ENCODE data around the gene TEX264. TPM values are rescaled to one million over a fixed set of nuclear protein-coding genes. Genes with fewer than 3 reads are reported as not detected.

Gene TEX264
- total and polyA plus RNA-seq, 2 of the 13 experiments (the other 11 are each of a cell fraction or from before 2014, with no cell fraction given) = 35.2 to 52.1 TPM

DNA sequence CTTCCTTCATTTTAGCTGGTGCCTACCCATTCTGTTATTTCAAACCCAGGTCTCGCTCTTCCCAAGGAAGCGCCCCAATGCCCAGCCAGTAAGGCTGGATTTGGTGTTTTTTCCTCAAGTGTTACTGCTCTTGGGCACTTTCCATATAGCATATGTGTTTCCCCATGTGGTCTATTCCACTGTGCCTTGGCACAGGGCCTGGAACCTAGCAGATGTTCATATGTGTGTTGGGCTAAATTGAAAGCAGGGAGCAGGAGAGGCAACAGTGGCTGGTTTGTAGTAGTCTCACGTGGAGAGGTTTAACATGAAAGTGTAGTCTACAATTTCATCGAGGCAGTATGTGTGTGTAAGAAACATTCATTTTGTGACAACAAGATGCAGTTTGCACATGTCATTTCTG, 48.2 kb upstream of the TEX264 start:
- FAIRE-seq = no peak

DNA sequence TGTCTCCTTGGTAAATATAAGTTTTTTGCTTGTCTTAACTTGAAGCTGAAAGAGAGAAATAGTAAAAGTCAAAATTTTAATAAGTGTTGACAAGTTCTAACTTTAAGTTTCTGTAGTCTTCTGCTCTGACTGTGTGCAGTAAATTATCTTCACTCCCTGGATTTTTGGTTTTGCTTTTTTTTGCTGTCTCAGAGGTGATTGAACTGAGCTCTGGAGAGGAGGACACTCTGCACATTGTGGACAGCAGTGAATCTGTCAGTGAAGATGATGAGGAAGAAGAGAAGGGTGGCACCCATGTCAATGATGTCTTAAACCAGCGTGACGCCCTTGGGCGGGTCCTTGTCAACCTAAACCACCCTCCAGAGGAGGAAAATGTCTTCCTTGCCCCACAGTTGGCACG, 40.5 kb upstream of the TEX264 start:
- no peak overlapping the region for H2AFZ ChIP-seq (ENCODE audit: low read length)
- H3K9me3 ChIP-seq (ENCODE audit: low read length) = no peaks in the 10 kb centered on the region
- FAIRE-seq (no peak), ATAC-seq (no peak), DNase-seq (ENCODE audit: low spot score) (no peak)
- no peak overlapping the region for H3K27ac ChIP-seq (ENCODE audit: extremely low read length, insufficient read depth, low read length)
- no peak overlapping the region for H3K4me3 ChIP-seq (replicated peaks in 1 of 3; ENCODE audit: insufficient read depth in 1 of 3, low read depth in 2 of 3, low read length in 3 of 3)
- no peak overlapping the region for H3K4me2 ChIP-seq (ENCODE audit: low read depth, low read length)
- CTCF ChIA-PET (ENCODE audit: low intra/inter-chr PET ratio, low total read pairs) = no interaction called here
- POLR2A ChIA-PET = no interaction called here
- in situ Hi-C loops (cut with HindIII; ENCODE audit: extremely low pct_ligation_motif_present, low pct_unique_long_range_greater_than_20kb) = no loop called here
- no peaks in the 10 kb centered on the region for H4K20me1 ChIP-seq (ENCODE audit: insufficient read depth, low read length)
- intact Hi-C loops (cut with micrococcal nuclease; ENCODE audit: unreplicated experiment) = no loop called here
- no TSS peak for BruUV-seq (replicated peaks)
- 93% methylated on average over 4 of the region's 4 CpGs for WGBS (ENCODE audit: low lambda C conversion rate)
- no peaks in the 10 kb centered on the region for H3K4me1 ChIP-seq (ENCODE audit: insufficient read depth, low read length)
- no peaks in the 10 kb centered on the region for H3K27me3 ChIP-seq (ENCODE audit: control insufficient read depth in 1 of 2, insufficient read depth in 2 of 2, low read length in 2 of 2)
- H3K79me2 ChIP-seq (ENCODE audit: insufficient read depth, low read length) = no peaks in the 10 kb centered on the region
- H3K9ac ChIP-seq (ENCODE audit: insufficient read depth, low read depth, low read length) = no peak overlapping the region
- peaks cover 15 to 57% of the 10 kb centered on the region in 2 experiments; a peak in 4 of 5 replicates for H3K36me3 ChIP-seq (replicated peaks in 1 of 2; ENCODE audit: control insufficient read depth in 1 of 2, insufficient read depth in 2 of 2, low read length in 2 of 2)
- no peak for TF ChIP-seq ZFP90 (CRISPR knock-in tag; IDR thresholded peaks at IDR 0.05; ENCODE audit: borderline replicate concordance)
- no peak for TF ChIP-seq ZNF333 (CRISPR knock-in tag; IDR thresholded peaks at IDR 0.05; ENCODE audit: borderline replicate concordance)
- no peak for TF ChIP-seq ZNF616 (CRISPR knock-in tag; IDR thresholded peaks at IDR 0.05; ENCODE audit: low read depth)
- TF ChIP-seq, protein P1, sequence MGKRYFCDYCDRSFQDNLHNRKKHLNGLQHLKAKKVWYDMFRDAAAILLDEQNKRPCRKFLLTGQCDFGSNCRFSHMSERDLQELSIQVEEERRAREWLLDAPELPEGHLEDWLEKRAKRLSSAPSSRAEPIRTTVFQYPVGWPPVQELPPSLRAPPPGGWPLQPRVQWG (CRISPR knock-in tag; IDR thresholded peaks at IDR 0.05; ENCODE audit: borderline replicate concordance, low read depth) = no peak
- TF ChIP-seq, protein P2, sequence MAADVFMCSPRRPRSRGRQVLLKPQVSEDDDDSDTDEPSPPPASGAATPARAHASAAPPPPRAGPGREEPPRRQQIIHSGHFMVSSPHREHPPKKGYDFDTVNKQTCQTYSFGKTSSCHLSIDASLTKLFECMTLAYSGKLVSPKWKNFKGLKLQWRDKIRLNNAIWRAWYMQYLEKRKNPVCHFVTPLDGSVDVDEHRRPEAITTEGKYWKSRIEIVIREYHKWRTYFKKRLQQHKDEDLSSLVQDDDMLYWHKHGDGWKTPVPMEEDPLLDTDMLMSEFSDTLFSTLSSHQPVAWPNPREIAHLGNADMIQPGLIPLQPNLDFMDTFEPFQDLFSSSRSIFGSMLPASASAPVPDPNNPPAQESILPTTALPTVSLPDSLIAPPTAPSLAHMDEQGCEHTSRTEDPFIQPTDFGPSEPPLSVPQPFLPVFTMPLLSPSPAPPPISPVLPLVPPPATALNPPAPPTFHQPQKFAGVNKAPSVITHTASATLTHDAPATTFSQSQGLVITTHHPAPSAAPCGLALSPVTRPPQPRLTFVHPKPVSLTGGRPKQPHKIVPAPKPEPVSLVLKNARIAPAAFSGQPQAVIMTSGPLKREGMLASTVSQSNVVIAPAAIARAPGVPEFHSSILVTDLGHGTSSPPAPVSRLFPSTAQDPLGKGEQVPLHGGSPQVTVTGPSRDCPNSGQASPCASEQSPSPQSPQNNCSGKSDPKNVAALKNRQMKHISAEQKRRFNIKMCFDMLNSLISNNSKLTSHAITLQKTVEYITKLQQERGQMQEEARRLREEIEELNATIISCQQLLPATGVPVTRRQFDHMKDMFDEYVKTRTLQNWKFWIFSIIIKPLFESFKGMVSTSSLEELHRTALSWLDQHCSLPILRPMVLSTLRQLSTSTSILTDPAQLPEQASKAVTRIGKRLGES (CRISPR knock-in tag; IDR thresholded peaks at IDR 0.05; ENCODE audit: borderline replicate concordance) = no peak
- no peak for TF ChIP-seq NFYC (CRISPR knock-in tag; IDR thresholded peaks at IDR 0.05)
- TF ChIP-seq CBX2 (IDR thresholded peaks at IDR 0.05; ENCODE audit: low read depth, low read length) = no peak
- TF ChIP-seq CBX2 (CRISPR knock-in tag; IDR thresholded peaks at IDR 0.05; ENCODE audit: low read depth) = no peak
- TF ChIP-seq ZBTB7B (CRISPR knock-in tag; IDR thresholded peaks at IDR 0.05) = no peak
- no peak for TF ChIP-seq MTA3 (CRISPR knock-in tag; IDR thresholded peaks at IDR 0.05)
- no peak for TF ChIP-seq KMT2B (CRISPR knock-in tag; IDR thresholded peaks at IDR 0.05)
- TF ChIP-seq ATAD3A (CRISPR knock-in tag; IDR thresholded peaks at IDR 0.05) = no peak
- TF ChIP-seq RELA (CRISPR knock-in tag; IDR thresholded peaks at IDR 0.05) = no peak
- TF ChIP-seq ZNF788 (CRISPR knock-in tag; IDR thresholded peaks at IDR 0.05; ENCODE audit: borderline replicate concordance) = no peak

More for the DNA sequence above, 48.2 kb upstream of the TEX264 start:
- 96% methylated on average over 4 of the region's 4 CpGs for WGBS (ENCODE audit: low lambda C conversion rate)
- H3K4me3 ChIP-seq (replicated peaks in 1 of 3; ENCODE audit: insufficient read depth in 1 of 3, low read depth in 2 of 3, low read length in 3 of 3) = no peak overlapping the region
- peaks cover 3 to 13% of the 10 kb centered on the region in 2 experiments; a peak in 3 of 5 replicates for H3K36me3 ChIP-seq (replicated peaks in 1 of 2; ENCODE audit: control insufficient read depth in 1 of 2, insufficient read depth in 2 of 2, low read length in 2 of 2)
- peaks cover 14% of the 10 kb centered on the region for H3K79me2 ChIP-seq (ENCODE audit: insufficient read depth, low read length)
- peaks cover 42% of the 10 kb centered on the region for H3K4me1 ChIP-seq (ENCODE audit: insufficient read depth, low read length)
- H3K9ac ChIP-seq (ENCODE audit: insufficient read depth, low read depth, low read length) = no peak overlapping the region
- H3K9me3 ChIP-seq (ENCODE audit: low read length) = no peaks in the 10 kb centered on the region
- DNase-seq (ENCODE audit: low spot score) (no peak), ATAC-seq (no peak)
- H3K27me3 ChIP-seq (ENCODE audit: control insufficient read depth in 1 of 2, insufficient read depth in 2 of 2, low read length in 2 of 2) = no peaks in the 10 kb centered on the region
- H3K27ac ChIP-seq (ENCODE audit: extremely low read length, insufficient read depth, low read length) = no peak overlapping the region
- no peak for TF ChIP-seq ASH2L (IDR thresholded peaks at IDR 0.05; ENCODE audit: insufficient read length, low read depth, low read length)
- no peak for TF ChIP-seq THAP11 (CRISPR knock-in tag; IDR thresholded peaks at IDR 0.05)
- no peak for TF ChIP-seq ZNF614 (CRISPR knock-in tag; IDR thresholded peaks at IDR 0.05; ENCODE audit: borderline replicate concordance)
- TF ChIP-seq NFKBIZ (CRISPR knock-in tag; IDR thresholded peaks at IDR 0.05) = no peak
- no peak for TF ChIP-seq BHLHE40 (IDR thresholded peaks at IDR 0.05; ENCODE audit: low read length)
- TF ChIP-seq HNF4A (CRISPR knock-in tag; IDR thresholded peaks at IDR 0.05) = no peak
- ChIA-PET CTCF (ENCODE audit: low intra/inter-chr PET ratio, low total read pairs) (no interaction called here), POLR2A (no interaction called here)
- H2AFZ ChIP-seq (ENCODE audit: low read length) = no peak overlapping the region
- intact Hi-C loops (cut with micrococcal nuclease; ENCODE audit: unreplicated experiment) (no loop called here), in situ Hi-C loops (cut with HindIII; ENCODE audit: extremely low pct_ligation_motif_present, low pct_unique_long_range_greater_than_20kb) (no loop called here)
- H4K20me1 ChIP-seq (ENCODE audit: insufficient read depth, low read length) = no peaks in the 10 kb centered on the region
- BruUV-seq (replicated peaks) = no TSS peak
- H3K4me2 ChIP-seq (ENCODE audit: low read depth, low read length) = no peak overlapping the region
